NCI-H345 (cell line): ENCODE results near the gene ARHGAP23.

Source experiments
- DNase-seq: peaks from one replicate; lab custom pipeline; 2025; lab: John Stamatoyannopoulos, UW

The ARHGAP23 gene

GRCh38 chr17:38549285-38549684 is 121.0 kb downstream of the ARHGAP23 start:
- no peak for DNase-seq

- DNase-seq: no peak
These were observed 122.4 kb downstream of the ARHGAP23 start for GRCh38 chr17:38550661-38551060.

GRCh38 chr17:38551121-38551520 is 122.9 kb downstream of the ARHGAP23 start:
- no peak for DNase-seq

GRCh38 chr17:38552343-38552742 is 124.1 kb downstream of the ARHGAP23 start:
- no peak for DNase-seq

- no peak for DNase-seq
These were observed 126.4 kb downstream of the ARHGAP23 start for GRCh38 chr17:38554430-38555350.

- no peak for DNase-seq
These were observed 128.0 kb downstream of the ARHGAP23 start for GRCh38 chr17:38556239-38556638.

- DNase-seq: no peak
These were observed 129.1 kb downstream of the ARHGAP23 start for GRCh38 chr17:38557396-38557795.

GRCh38 chr17:38557836-38558727 is 129.8 kb downstream of the ARHGAP23 start:
- peak; percentile 98 for DNase-seq

GRCh38 chr17:38558728-38559050 is 130.4 kb downstream of the ARHGAP23 start:
- peak; percentile 58 for DNase-seq

GRCh38 chr17:38559051-38559879 is 131.0 kb downstream of the ARHGAP23 start:
- DNase-seq: peak; percentile 96

GRCh38 chr17:38559880-38560230 is 131.6 kb downstream of the ARHGAP23 start:
- DNase-seq: no peak

GRCh38 chr17:38560503-38561318 is 132.4 kb downstream of the ARHGAP23 start:
- no peak for DNase-seq

GRCh38 chr17:38561416-38562214 is 133.4 kb downstream of the ARHGAP23 start:
- DNase-seq: no peak
